Kidney (tissue), 14 donors: ENCODE measurements around the gene RPL27. TPM values are rescaled to one million over a fixed set of nuclear protein-coding genes. Genes with fewer than 3 reads are reported as not detected.

Experiments
- DNase-seq, 5 donors: peaks; one replicate each; pipeline ENCODE4 v3.0.0-alpha.2; 2013 to 2020
- FAIRE-seq: peaks from 2 replicates; lab custom pipeline; 2012; peaks lifted over from hg19 to GRCh38; lab: Jason Lieb, UNC
- H3K27ac ChIP-seq, 2 donors: one replicate each; pipeline ENCODE4 v1.7.0; 2013; ENCODE audit warnings: low read depth in 2 of 2, low read length in 2 of 2, inconsistent platforms in 1 of 2
- H3K27me3 ChIP-seq: one replicate; pipeline ENCODE4 v1.7.1; 2013; ENCODE audit warnings: low read length, inconsistent platforms; ENCODE audit not compliant: control insufficient read depth, insufficient read depth
- H3K36me3 ChIP-seq, 3 donors: one replicate each; pipeline versions ENCODE4 v1.7.0 to v1.7.1; 2013; ENCODE audit warnings: low read length in 3 of 3, control low read depth in 1 of 3, inconsistent platforms in 1 of 3; ENCODE audit not compliant: insufficient read depth in 3 of 3, control insufficient read depth in 2 of 3
- H3K4me1 ChIP-seq, 3 donors: one replicate each; pipeline versions ENCODE4 v1.7.0 to v1.7.1; 2013; ENCODE audit warnings: low read length in 3 of 3, inconsistent platforms in 1 of 3, low read depth in 1 of 3; ENCODE audit not compliant: control insufficient read depth in 2 of 3, insufficient read depth in 2 of 3
- H3K4me3 ChIP-seq, 3 donors: one replicate each; pipeline versions ENCODE4 v1.7.0 to v1.8.1; 2013; ENCODE audit warnings: low read length in 3 of 3, control low read depth in 1 of 3, inconsistent platforms in 1 of 3
- H3K9ac ChIP-seq, 3 donors: one replicate each; pipeline versions ENCODE4 v1.7.0 to v1.7.1; 2013; ENCODE audit warnings: low read length in 3 of 3, control low read depth in 1 of 3, inconsistent platforms in 1 of 3
- H3K9me3 ChIP-seq, 3 donors: one replicate each; pipeline versions ENCODE4 v1.7.0 to v1.7.1; 2013; ENCODE audit warnings: low read length in 3 of 3, control low read depth in 1 of 3, inconsistent platforms in 1 of 3; ENCODE audit not compliant: control insufficient read depth in 2 of 3, insufficient read depth in 1 of 3
- CTCF ChIP-seq: IDR thresholded peaks from 3 replicates; pipeline ENCODE4 v1.5.1; 2012; ENCODE audit warnings: mild to moderate bottlenecking, moderate library complexity, borderline replicate concordance; ENCODE audit not compliant: insufficient read depth; ENCODE audit errors: extremely low read depth
- intact Hi-C: fragments of 100-400 bp; cut with DNase I; formaldehyde crosslinking; loops from one replicate; pipeline ENCODE4 v1.11.1; 2022
- polyA plus RNA-seq: library from polyadenylated mRNA; stranded (reverse); fragments of 350-450 nt; fragmentation: Illumina TruSeq; extraction: RNeasy Lipid Tissue Mini Kit (QIAGEN cat#74804); gene quantifications from one replicate; pipeline ENCODE4 v1.2.3, GENCODE V29; 2014; ENCODE audit warnings: low read depth, low replicate concordance; ENCODE audit not compliant: insufficient read depth
- total RNA-seq: library from RNA; stranded (reverse); fragmentation: NEBNext Ultra II Directional; extraction: Animal tissue kit (Norgen Biotek cat#: 25700); gene quantifications from one replicate; pipeline ENCODE4 v1.2.1, GENCODE V29; 2021
- donor health status: control.
- donor health status: control.
- donor health status: control.
- donor health status: control.
- donor health status: control.
- donor health status: DM: yes; HTN: yes; CAD: no.
- donor health status: Normal renal cell carcinoma (clear cell type).

Gene RPL27
- total and polyA plus RNA-seq, 2 donors from 2014 or later, result 759 to 1,823 TPM

- Histone ChIP-seq H3K36me3 (no peaks in the 10 kb centered on the region), H3K4me1 (no peaks in the 10 kb centered on the region), H3K27me3 (no peaks in the 10 kb centered on the region), H3K9me3 (no peaks in the 10 kb centered on the region), H3K4me3 (no peak overlapping the region), H3K27ac (no peak overlapping the region), H3K9ac (no peak overlapping the region)
- no peak for TF ChIP-seq CTCF
- DNase-seq (no peak), FAIRE-seq (no peak)
- intact Hi-C loops, result no loop called here
Observed at GRCh38 chr17:43039646-43040045, 41.4 kb downstream of the RPL27 start.

GRCh38 chr17:43040655-43041054 is 42.4 kb downstream of the RPL27 start:
- intact Hi-C loops, result no loop called here
- Histone ChIP-seq H3K27me3 (no peaks in the 10 kb centered on the region), H3K9ac (no peak overlapping the region), H3K27ac (no peak overlapping the region), H3K9me3 (no peaks in the 10 kb centered on the region), H3K4me3 (no peak overlapping the region), H3K4me1 (no peaks in the 10 kb centered on the region), H3K36me3 (no peaks in the 10 kb centered on the region)
- no peak for DNase-seq
- TF ChIP-seq CTCF, result no peak
- FAIRE-seq, result no peak

GRCh38 chr17:43042025-43042628 is 43.9 kb downstream of the RPL27 start:
- no peaks in the 10 kb centered on the region for H3K4me1 ChIP-seq
- FAIRE-seq (no peak), DNase-seq (no peak)
- no peaks in the 10 kb centered on the region for H3K36me3 ChIP-seq
- H3K4me3 ChIP-seq, result no peak overlapping the region
- no peak for TF ChIP-seq CTCF
- no peak overlapping the region for H3K27ac ChIP-seq
- H3K9ac ChIP-seq, result no peak overlapping the region
- intact Hi-C loops, result no loop called here
- no peaks in the 10 kb centered on the region for H3K9me3 ChIP-seq
- H3K27me3 ChIP-seq, result no peaks in the 10 kb centered on the region

GRCh38 chr17:43043307-43043706 is 45.1 kb downstream of the RPL27 start:
- no peak overlapping the region for H3K9ac ChIP-seq
- DNase-seq, result no peak
- no peak for TF ChIP-seq CTCF
- H3K27me3 ChIP-seq, result no peaks in the 10 kb centered on the region
- no peaks in the 10 kb centered on the region for H3K36me3 ChIP-seq
- H3K9me3 ChIP-seq, result no peaks in the 10 kb centered on the region
- intact Hi-C loops, result no loop called here
- no peak for FAIRE-seq
- no peak overlapping the region for H3K4me3 ChIP-seq
- no peak overlapping the region for H3K27ac ChIP-seq
- no peaks in the 10 kb centered on the region for H3K4me1 ChIP-seq
